ENCODE data around the gene MST1.

Gene MST1

GRCh38 chr3:49654955-49655556 lies 34.2 kb downstream of the MST1 start:
- no peak for DNase-seq

- DNase-seq, result no peak
Observed at GRCh38 chr3:49654176-49654825, 35.0 kb downstream of the MST1 start.

- DNase-seq, result no peak
Observed at GRCh38 chr3:49653621-49654020, 35.7 kb downstream of the MST1 start.

GRCh38 chr3:49652903-49653415 lies 36.3 kb downstream of the MST1 start:
- DNase-seq, result no peak

- no peak for DNase-seq
Observed at GRCh38 chr3:49652218-49652902, 36.9 kb downstream of the MST1 start.

- DNase-seq, result no peak
Observed at GRCh38 chr3:49650637-49651036, 38.6 kb downstream of the MST1 start.

GRCh38 chr3:49650177-49650576 lies 39.1 kb downstream of the MST1 start:
- no peak for DNase-seq

GRCh38 chr3:49649576-49649975 lies 39.7 kb downstream of the MST1 start:
- no peak for DNase-seq

- DNase-seq, result no peak
Observed at GRCh38 chr3:49648354-49649019, 40.8 kb downstream of the MST1 start.

GRCh38 chr3:49647741-49648140 lies 41.5 kb downstream of the MST1 start:
- no peak for DNase-seq

- no peak for DNase-seq
Observed at GRCh38 chr3:49646236-49646635, 43.0 kb downstream of the MST1 start.

- DNase-seq, result no peak
Observed at GRCh38 chr3:49644684-49645083, 44.6 kb downstream of the MST1 start.

GRCh38 chr3:49642708-49643145 lies 46.5 kb downstream of the MST1 start:
- no peak for DNase-seq

- DNase-seq, result no peak
Observed at GRCh38 chr3:49641921-49642707, 47.2 kb downstream of the MST1 start.

- DNase-seq, result no peak
Observed at GRCh38 chr3:49641292-49641691, 48.0 kb downstream of the MST1 start.

GRCh38 chr3:49639551-49639950 lies 49.7 kb downstream of the MST1 start:
- no peak for DNase-seq

GRCh38 chr3:49638445-49638844 lies 50.8 kb downstream of the MST1 start:
- DNase-seq, result no peak

- DNase-seq, result no peak
Observed at GRCh38 chr3:49636883-49637609, 52.2 kb downstream of the MST1 start.

GRCh38 chr3:49634736-49635135 lies 54.5 kb downstream of the MST1 start:
- DNase-seq, result no peak
